ENCODE data around the gene MYH14. TPM values are rescaled to one million over a fixed set of nuclear protein-coding genes. Genes with fewer than 3 reads are reported as not detected.

The MYH14 gene
- polyA plus RNA-seq, 1 donor from 2014 or later, result not detected

DNA sequence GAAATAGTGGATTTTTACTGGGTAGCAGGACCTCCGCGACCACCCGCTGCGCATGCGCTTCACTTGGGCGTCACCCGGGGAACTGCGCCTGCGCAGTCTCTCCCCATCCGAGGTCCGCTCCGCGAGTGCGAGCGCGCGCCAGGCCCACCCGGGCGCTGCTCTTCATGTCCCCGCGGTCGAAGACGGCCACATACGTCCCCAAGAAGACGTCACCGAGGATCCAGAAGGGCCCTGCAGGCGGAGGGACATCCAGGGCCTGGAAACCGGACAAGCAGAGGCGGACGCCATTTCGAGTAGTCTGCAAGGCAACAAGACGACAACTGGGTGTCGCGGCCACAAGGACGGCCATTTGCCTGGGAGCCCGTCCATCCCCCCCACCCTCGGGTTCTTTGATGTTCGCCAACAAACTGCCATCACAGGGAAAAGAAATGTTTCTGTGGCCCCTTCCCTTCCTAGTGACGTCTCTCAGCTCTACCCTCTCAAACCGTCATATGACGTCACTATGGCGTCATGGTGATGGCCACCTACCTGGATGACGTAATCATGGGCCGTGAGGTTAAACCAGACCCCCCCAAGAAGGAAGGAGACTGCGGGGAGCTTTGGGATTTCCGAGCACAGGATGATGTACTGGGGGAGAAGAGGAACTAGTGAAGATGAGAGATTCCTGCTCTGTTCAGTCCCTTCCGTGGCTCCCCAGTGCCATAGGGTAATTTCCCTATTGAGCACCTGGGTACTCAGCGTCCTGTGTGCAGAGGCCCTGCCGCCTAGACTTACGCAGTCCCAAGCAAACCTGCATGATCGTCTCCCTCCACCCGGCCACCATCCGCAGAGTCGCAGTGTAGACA, 155.3 kb downstream of the MYH14 start:
- Histone ChIP-seq H3K9ac (ENCODE audit: low read length) (no peak overlapping the region), H3F3A (ENCODE audit: insufficient read depth, low read length, poor library complexity, severe bottlenecking) (no peaks in the 10 kb centered on the region), H3K79me2 (replicated peaks; ENCODE audit: insufficient read depth, low read length) (no peaks in the 10 kb centered on the region), H3K36me3 (ENCODE audit: insufficient read depth, low read length) (no peaks in the 10 kb centered on the region), H2AFZ (ENCODE audit: low read depth, low read length) (no peak overlapping the region), H3K4me2 (ENCODE audit: low read length) (no peak overlapping the region), H3K9me2 (ENCODE audit: insufficient read depth, low read length) (no peaks in the 10 kb centered on the region), H4K20me1 (ENCODE audit: insufficient read depth) (no peaks in the 10 kb centered on the region), H3K27ac (ENCODE audit: low read length) (no peak overlapping the region), H3K9me3 (ENCODE audit: low read length) (no peaks in the 10 kb centered on the region), H3K4me3 (ENCODE audit: low read length) (no peak overlapping the region), H3K27me3 (ENCODE audit: insufficient read depth, low read depth, low read length) (no peaks in the 10 kb centered on the region)
- no peak for TF ChIP-seq SMC3 (conservative IDR thresholded peaks at IDR 0.05; ENCODE audit: poor library complexity)
- no peak for TF ChIP-seq TAF1 (IDR thresholded peaks at IDR 0.05; ENCODE audit: low read depth)
- no peak for TF ChIP-seq RAD21 (conservative IDR thresholded peaks at IDR 0.05)
- TF ChIP-seq MXI1 (conservative IDR thresholded peaks at IDR 0.05; ENCODE audit: poor library complexity, severe bottlenecking), result no peak
- TF ChIP-seq, protein P1, sequence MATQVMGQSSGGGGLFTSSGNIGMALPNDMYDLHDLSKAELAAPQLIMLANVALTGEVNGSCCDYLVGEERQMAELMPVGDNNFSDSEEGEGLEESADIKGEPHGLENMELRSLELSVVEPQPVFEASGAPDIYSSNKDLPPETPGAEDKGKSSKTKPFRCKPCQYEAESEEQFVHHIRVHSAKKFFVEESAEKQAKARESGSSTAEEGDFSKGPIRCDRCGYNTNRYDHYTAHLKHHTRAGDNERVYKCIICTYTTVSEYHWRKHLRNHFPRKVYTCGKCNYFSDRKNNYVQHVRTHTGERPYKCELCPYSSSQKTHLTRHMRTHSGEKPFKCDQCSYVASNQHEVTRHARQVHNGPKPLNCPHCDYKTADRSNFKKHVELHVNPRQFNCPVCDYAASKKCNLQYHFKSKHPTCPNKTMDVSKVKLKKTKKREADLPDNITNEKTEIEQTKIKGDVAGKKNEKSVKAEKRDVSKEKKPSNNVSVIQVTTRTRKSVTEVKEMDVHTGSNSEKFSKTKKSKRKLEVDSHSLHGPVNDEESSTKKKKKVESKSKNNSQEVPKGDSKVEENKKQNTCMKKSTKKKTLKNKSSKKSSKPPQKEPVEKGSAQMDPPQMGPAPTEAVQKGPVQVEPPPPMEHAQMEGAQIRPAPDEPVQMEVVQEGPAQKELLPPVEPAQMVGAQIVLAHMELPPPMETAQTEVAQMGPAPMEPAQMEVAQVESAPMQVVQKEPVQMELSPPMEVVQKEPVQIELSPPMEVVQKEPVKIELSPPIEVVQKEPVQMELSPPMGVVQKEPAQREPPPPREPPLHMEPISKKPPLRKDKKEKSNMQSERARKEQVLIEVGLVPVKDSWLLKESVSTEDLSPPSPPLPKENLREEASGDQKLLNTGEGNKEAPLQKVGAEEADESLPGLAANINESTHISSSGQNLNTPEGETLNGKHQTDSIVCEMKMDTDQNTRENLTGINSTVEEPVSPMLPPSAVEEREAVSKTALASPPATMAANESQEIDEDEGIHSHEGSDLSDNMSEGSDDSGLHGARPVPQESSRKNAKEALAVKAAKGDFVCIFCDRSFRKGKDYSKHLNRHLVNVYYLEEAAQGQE (IDR thresholded peaks at IDR 0.05; ENCODE audit: borderline replicate concordance), result no peak
- TF ChIP-seq EP300 (conservative IDR thresholded peaks at IDR 0.05; ENCODE audit: poor library complexity, severe bottlenecking), result no peak
- TF ChIP-seq, protein P2, sequence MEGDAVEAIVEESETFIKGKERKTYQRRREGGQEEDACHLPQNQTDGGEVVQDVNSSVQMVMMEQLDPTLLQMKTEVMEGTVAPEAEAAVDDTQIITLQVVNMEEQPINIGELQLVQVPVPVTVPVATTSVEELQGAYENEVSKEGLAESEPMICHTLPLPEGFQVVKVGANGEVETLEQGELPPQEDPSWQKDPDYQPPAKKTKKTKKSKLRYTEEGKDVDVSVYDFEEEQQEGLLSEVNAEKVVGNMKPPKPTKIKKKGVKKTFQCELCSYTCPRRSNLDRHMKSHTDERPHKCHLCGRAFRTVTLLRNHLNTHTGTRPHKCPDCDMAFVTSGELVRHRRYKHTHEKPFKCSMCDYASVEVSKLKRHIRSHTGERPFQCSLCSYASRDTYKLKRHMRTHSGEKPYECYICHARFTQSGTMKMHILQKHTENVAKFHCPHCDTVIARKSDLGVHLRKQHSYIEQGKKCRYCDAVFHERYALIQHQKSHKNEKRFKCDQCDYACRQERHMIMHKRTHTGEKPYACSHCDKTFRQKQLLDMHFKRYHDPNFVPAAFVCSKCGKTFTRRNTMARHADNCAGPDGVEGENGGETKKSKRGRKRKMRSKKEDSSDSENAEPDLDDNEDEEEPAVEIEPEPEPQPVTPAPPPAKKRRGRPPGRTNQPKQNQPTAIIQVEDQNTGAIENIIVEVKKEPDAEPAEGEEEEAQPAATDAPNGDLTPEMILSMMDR (IDR thresholded peaks at IDR 0.05; ENCODE audit: poor library complexity, severe bottlenecking), result no peak
- no peak for TF ChIP-seq POLR2AphosphoS5 (IDR thresholded peaks at IDR 0.05)
- TF ChIP-seq EZH2 (IDR thresholded peaks at IDR 0.05; ENCODE audit: borderline replicate concordance, insufficient read depth, low read length, poor library complexity, severe bottlenecking), result no peak

DNA sequence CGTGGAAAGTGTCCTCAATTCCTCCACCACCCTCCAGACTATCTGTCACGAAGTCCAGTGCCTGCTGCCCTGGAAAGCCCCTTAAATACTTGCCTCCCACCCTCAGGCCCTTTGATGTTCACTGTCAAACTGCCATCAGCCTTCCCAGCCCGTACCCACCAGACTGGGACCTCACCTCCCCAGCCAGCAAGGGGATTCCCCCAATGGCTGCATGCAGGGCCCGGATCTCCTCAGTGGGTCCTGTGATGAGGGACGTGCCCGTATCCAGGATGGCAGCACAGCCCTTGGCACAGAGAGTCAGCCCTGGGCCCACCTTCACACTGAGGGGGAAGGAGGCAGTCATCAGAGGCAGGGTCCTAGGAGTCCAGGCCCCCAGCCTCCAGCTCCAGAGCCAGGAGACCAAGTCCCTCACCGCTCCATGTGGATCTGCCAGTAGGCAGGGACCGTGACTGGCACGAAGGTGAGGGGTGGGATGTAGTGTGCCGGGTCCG, 156.0 kb downstream of the MYH14 start:
- Histone ChIP-seq H3K79me2 (replicated peaks; ENCODE audit: insufficient read depth, low read length) (no peaks in the 10 kb centered on the region), H3K9me3 (ENCODE audit: low read length) (no peaks in the 10 kb centered on the region), H2AFZ (ENCODE audit: low read depth, low read length) (no peak overlapping the region), H4K20me1 (ENCODE audit: insufficient read depth) (no peaks in the 10 kb centered on the region), H3K27me3 (ENCODE audit: insufficient read depth, low read depth, low read length) (no peaks in the 10 kb centered on the region), H3K9ac (ENCODE audit: low read length) (no peak overlapping the region), H3K36me3 (ENCODE audit: insufficient read depth, low read length) (no peaks in the 10 kb centered on the region), H3K9me2 (ENCODE audit: insufficient read depth, low read length) (no peaks in the 10 kb centered on the region), H3K27ac (ENCODE audit: low read length) (no peak overlapping the region), H3K4me2 (ENCODE audit: low read length) (no peak overlapping the region), H3K4me3 (ENCODE audit: low read length) (no peak overlapping the region), H3F3A (ENCODE audit: insufficient read depth, low read length, poor library complexity, severe bottlenecking) (no peaks in the 10 kb centered on the region)
- TF ChIP-seq POLR2AphosphoS5 (IDR thresholded peaks at IDR 0.05) (no peak), EZH2 (IDR thresholded peaks at IDR 0.05; ENCODE audit: borderline replicate concordance, insufficient read depth, low read length, poor library complexity, severe bottlenecking) (no peak), MXI1 (conservative IDR thresholded peaks at IDR 0.05; ENCODE audit: poor library complexity, severe bottlenecking) (no peak), RAD21 (conservative IDR thresholded peaks at IDR 0.05) (no peak), EP300 (conservative IDR thresholded peaks at IDR 0.05; ENCODE audit: poor library complexity, severe bottlenecking) (no peak), TAF1 (IDR thresholded peaks at IDR 0.05; ENCODE audit: low read depth) (no peak), SMC3 (conservative IDR thresholded peaks at IDR 0.05; ENCODE audit: poor library complexity) (no peak)
- TF ChIP-seq, protein P2 (IDR thresholded peaks at IDR 0.05; ENCODE audit: poor library complexity, severe bottlenecking), result no peak
- TF ChIP-seq, protein P1 (IDR thresholded peaks at IDR 0.05; ENCODE audit: borderline replicate concordance), result no peak
